Superior temporal gyrus (tissue), 1 donor: ENCODE results near the gene TMPRSS12.
A peak's percentile ranks its signal among the peaks of the same experiment; 100 is the strongest.
"Not testable (repeated sequence)": the region's sequence is repeated elsewhere in the genome, so short reads cannot be mapped to it uniquely, and the experiment has no call there.

Experiments used
- DNase-seq: peaks from one replicate; pipeline ENCODE4 v3.0.0-alpha.2; 2016; ENCODE audit errors: extremely low spot score

The TMPRSS12 gene

DNA sequence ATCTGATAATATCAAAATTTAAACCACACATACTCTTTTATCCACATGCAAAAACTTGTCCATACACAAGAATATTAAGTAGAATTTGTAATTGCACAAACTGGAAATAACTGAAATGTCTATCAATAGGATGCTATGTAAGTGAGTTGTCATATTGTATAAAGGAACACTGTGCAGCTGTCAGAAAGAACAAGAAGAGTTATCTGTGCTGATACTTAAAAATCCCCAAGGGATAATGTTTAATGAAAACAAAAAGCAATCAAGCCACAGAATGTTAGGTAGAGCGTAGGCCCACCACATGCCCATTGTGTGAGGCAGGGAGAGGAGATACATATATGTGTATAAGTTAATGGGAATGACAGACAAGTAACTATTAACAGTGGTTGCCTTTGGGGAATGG, 83.7 kb downstream of the TMPRSS12 start:
- DNase-seq: peak; percentile 40

DNA sequence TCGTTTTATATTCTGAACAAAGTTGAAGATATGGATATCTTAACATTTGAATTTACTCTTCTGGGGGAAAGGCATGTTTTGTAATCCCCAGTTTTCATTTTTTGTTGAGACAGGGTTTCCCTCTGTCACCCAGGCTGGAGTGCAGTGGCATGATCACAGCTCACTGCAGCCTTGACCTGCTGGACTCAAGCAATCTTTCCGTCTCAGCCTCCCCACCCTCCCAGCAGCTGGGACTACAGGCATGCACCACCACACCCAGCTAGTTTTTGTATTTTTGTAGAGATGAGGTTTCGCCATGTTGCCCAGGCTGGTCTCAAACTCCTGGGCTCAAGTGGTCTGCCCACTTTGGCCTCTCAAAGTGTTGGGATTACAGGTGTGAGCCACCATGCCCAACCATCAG, 84.2 kb downstream of the TMPRSS12 start:
- not testable (repeated sequence) for DNase-seq

DNA sequence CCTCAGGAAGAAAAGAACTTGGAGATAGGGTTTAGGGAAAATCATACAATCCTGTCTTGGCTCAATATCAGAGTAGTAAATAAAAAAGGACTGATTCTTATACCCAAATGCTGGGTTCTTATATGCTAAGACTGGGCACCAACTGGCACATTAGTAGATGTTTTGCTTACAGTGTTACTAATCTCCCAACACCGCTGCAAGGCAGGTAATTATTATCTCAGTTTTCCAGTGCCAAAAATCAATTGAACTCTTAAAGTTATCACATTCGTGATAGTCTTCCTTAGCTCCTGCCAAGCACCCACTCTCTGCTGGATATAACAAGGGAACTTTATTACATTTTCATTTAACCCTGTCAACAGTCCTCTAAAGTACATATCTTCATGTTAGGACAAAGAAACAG, 84.6 kb downstream of the TMPRSS12 start:
- peak; percentile 15 for DNase-seq

DNA sequence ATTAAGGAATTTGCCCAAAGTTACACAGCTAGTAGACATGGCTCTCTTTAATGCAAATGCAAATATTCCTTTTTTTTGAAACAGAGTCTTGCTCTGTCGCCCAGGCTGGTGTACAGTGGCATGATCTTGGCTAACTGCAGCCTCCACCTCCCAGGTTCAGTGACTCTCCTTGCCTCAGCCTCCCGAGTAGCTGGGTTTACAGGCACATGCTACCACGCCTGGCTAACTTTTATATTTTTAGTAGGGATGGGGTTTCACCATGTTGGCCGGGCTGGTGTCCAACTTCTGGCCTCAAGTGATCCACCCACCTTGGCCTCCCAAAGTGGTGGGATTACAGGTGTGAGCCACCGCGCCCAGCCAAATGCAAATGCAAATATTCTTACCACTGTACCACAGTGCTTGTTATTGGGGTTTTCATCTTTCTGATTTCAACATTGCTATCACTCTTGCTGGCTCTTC, 85.1 kb downstream of the TMPRSS12 start:
- no peak for DNase-seq

DNA sequence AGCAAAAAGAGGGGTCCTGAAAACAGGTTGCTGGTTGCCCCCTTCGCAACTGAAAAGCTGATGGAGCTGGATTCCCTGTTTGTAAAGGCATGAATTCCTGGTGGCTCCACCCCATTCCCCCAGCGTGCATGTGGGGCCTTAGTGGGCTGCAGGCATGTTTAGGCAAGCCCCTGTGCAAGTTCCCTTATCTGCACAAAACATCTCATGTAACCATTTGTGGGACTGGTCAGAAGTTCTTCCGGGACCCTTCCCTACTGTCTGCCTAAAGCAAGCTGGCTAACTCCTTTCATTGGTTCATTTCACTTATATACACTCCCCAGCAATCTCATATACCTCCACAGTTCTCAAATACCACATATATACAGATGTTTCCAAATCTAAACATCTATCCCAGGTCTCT, 85.7 kb downstream of the TMPRSS12 start:
- peak; percentile 10 for DNase-seq

DNA sequence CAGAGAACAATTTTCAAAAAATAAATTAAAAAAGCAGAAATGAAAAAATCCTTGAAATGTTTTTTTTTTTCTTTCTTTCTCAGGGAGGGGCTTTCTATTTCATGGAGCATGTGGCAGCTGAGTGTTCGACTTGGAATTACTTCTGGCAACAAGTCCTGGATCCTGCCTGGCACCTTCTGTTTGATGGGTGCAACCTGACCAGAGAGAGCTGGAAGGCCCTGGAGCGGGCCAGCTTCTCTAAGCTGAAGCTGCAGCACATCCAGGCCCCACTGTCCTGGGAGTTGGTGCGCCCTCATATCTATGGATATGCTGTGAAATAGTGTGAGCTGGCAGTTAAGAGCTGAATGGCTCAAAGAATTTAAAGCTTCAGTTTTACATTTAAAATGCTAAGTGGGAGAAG, 87.1 kb downstream of the TMPRSS12 start:
- DNase-seq: no peak

DNA sequence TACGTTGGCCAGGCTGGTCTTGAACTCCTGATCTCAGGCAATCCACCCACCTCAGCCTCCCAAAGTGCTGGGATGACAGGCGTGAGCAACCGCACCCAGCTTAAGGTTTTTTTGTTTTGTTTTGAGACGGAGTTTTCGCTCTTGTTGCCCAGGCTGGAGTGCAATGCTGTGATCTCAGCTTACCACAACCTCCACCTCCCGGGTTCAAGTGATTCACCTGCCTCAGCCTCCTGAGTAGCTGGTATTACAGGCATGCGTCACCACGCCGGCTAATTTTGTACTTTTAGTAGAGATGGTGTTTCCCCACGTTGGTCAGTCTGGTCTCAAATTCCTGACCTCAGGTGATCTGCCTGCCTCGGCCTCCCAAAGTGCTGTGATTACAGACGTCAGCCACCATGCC, 87.8 kb downstream of the TMPRSS12 start:
- not testable (repeated sequence) for DNase-seq

DNA sequence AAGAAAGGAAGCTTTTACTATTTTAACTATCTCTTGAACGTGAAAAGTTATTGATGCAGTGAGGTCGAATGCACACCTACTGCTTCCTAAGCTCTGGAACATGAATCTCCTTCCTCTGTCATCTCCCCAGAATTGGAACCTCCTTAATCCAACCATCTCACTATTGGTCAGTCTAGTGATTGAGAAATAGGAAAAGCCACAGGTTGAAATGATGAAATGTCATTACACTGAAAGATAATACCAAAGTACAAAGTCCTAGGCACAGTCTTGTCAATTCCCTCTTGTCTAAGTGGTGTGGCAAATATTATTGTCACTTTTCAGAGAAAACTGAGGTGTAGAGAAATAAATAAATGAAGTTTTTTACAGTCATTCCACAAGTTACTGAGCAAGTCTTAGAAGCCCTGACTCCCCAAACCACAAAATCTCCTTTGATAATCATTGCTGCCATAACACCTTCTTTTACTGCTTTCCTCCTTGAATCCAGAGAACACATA, 90.1 kb downstream of the TMPRSS12 start:
- DNase-seq: no peak

DNA sequence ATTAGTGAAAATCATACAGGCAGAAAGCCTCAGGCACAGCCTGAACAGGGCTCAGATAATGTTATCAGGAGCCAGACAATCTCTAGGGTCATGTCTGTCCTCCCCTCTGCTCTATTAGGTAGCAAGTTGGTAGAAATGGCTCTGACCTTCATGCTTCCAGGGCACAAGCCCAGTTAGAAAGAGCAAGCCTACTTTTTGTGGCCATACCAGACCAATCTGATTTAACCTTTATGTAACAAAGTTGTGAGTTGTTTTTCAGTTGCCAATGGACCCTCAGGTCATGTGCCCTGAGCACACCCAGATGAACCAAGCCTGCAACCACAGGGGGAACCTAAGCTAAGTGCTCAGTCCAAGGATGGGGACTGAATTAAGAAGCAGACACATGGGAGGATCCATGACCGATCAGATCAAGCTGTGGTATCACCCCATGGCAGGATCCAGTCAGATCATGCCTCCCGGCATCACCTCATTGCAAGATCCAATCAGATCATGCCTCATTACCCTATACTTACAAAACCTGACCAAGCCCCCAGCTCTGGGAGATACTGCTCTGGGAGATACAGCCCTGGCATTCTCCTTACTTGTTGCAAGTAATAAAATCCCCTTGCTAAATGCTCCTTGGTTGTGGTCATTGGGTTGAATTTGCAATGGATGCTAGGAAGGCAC, 90.9 kb downstream of the TMPRSS12 start:
- no peak for DNase-seq

DNA sequence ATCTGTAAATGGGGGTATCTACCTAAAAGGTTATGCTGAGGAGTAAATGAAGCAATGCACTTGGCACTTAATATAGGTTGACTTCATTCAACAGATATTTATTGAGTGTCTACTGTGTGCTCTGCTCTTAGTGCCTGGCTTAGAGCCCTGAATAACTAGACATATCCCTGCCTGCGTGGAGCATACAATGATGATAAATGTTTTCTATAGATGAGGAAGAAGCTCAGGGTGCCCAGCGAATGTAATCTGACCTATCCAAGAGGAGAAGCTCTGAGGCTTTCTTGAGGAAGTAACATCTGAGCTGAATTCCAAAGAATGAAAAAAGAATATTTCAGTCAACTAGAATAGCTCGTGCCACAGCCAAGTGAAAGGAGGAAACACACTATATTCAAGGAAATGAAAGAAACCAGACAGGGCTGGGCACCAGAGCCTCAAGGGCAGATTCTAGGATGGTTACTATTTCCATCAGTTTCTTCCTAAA, 91.7 kb downstream of the TMPRSS12 start:
- DNase-seq: no peak

DNA sequence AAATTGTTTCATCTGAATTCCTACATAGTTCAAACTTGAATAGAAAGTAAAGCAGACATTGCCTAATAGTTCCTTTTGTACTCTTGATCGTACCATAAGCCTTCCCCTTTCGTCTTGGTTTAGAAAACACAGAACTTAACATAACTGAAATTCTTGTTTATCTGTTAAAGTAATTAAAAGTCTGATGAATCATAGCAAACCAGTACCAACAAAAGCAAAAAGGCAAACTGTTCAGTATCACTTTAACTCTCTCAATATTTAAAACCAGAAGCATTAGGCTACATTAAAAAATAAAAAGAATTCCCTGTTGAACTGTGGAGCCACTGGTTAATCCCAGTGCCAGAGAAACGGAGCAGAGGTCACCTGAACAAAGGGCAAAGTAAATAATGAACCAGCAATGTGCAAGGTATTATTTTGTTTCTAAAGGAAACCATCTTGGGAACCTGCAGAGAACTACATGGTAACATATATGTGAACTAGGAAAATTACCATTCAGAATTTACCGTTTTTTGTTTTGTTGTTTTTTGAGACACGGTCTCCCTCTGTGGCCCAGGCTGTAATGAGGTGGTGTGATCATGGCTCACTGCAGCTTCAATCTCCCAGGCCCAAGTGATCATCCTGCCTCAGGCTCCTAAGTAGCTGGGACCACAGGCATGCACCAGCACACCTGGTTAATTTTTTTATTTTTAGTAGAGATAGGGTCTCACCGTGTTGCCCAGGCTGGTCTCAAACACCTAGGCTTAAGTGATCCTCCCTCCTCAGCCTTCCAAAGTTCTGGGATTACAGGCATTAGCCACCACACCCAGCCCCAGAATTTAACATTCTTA, 92.5 kb downstream of the TMPRSS12 start:
- no peak for DNase-seq

DNA sequence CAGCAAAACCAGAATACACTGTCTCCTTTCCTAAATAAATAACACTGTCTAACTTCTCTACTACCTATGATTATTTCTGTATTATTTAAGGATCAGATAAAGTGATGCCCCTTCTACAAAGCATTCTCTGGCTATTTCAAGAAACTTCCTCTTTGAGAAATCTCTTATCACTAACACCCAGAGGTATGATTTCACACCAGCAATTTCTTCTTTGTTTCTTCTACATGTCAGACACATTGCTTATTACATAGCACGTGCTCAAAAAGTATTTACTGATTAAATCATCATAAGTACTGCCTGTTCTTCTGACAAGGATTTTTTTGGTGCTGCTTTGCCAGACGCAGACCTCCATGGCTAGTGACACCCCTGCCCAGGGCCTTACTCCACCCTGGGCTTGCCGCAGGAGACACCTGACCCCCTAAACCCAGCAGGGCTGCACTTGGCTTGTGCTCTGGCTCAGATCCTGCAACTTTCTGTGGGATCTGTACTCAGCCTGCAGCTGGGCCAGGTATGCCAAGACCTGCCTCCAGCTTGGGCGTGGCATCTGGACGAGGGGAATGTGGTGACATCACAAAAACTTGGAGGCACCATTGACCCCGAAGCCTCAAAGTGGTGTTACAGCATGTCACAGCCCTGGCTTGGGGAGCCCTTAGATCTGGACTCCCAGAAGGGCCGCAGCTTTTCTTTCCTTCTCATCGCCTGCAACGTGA, 94.2 kb downstream of the TMPRSS12 start:
- DNase-seq: no peak
